Measurements from ENCODE around the gene MLF2. TPM values are rescaled to one million over a fixed set of nuclear protein-coding genes. Genes with fewer than 3 reads are reported as not detected.

The MLF2 gene
- polyA plus RNA-seq, 6 donors from 2014 or later, result 128 to 167 (median 150) TPM

DNA sequence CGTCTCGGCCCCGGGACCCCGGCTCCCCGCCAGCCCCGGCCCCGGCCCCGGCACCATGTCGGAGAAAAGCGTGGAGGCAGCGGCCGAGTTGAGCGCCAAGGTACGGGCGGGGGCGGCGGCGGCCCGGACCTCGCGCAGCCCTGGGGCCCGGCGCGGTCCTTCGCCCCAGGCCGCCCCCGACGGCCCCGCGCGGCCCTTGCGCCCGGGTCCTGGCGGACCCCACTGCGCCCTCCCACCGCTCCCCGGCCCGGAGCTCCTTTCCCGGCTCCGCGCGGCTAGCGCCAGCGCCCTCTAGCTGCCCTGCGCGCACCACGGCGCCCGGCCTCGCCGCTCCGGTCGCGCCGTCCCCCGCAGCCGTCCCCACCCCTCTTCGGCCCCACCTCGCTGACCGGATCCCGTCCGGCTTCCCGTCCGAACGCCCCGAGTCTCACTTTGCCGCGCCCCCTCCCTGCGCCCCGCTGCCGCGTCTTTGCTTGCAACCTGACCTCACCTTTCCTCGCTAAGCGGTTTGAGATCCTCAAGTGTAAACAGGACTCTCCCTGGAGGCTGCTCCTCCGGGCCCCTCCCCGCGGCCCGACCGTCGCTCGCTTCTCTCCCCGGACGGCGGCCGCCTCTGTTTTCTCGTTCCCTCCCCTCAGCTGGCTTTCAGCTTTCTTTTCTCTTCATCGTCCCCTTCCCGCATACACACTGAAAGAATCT, 13.9 kb upstream of the MLF2 start:
- H3K36me3 Mint-ChIP-seq, result no peaks in the 10 kb centered on the region
- H3K4me3 Mint-ChIP-seq, result peak overlapping the region; percentile 76 to 92 (median 88)
- DNase-seq (peak; percentile 60), ATAC-seq (ENCODE audit: low read depth in 2 of 2) (peak; percentile 66 to 72)
- peaks cover 0 to 2% (median 0%) of the 10 kb centered on the region in 7 donors for H3K9me3 Mint-ChIP-seq
- peaks cover 49 to 72% (median 71%) of the 10 kb centered on the region in 3 donors for H3K27me3 Mint-ChIP-seq
- peaks cover 31 to 40% (median 36%) of the 10 kb centered on the region in 3 donors for H3K4me1 Mint-ChIP-seq
- peak overlapping the region in 2 of 6 donors; percentile 55 to 83 for H3K27ac Mint-ChIP-seq

DNA sequence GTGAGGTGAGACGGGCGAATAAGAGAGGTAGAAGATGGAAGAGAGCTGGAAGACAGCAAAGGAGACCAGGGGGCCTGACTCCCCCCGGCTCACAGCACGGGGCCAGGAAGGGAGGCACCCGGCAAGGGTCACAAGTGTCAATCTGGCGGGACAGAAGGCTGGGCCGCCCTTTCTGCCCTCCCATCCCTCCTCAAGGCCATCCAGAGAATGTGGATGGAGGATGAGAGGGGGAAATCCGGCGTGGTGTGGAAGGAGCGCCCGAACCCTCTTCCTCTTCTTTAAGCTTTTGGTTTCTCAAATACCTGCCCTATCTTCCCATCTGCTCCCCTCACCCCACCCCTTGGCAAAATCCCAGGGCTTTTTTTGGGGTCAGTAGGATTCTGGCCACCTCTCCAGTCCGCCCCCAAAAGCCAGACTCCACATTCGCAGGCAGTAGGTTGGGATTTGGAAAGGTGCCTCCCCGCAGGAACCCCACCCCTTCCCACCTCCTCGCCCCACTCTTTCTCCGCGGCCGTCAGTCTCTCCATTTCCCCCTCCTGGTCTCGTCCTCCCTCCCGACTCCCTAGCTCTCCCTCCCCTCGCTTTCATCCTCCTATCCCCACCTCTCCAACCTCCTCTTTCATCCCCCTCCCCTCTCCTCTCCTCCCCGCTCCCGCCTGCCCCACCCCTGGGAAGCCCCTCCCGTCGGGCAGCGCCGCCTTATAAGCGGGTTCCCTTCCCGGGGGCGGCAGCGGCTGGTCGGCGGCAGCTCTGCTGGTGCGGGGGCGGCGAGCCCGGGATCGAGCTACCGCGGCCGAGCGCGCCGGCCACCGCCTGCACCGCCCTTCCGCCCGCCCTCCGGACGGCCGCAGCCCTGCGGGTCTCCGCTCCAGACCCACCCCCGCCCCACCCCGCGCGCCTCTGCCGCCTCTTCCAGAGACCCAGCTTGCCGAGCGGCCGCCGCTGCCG, 13.0 kb upstream of the MLF2 start, which contains the start of gene PTMS:
Gene PTMS, plus strand, starts transcription at position 730 of the 948 bp plus-strand sequence. CDS start 343 bp downstream, outside the sequence.
- Mint-ChIP-seq H3K27me3 (peaks cover 48 to 63% (median 62%) of the 10 kb centered on the region in 3 donors), H3K9me3 (peaks cover 0 to 2% (median 0%) of the 10 kb centered on the region in 7 donors), H3K4me1 (peaks cover 30 to 34% (median 33%) of the 10 kb centered on the region in 3 donors), H3K36me3 (no peaks in the 10 kb centered on the region), H3K27ac (peak within 1 kb of the TSS in 2 of 6 donors; percentile 55 to 83), H3K4me3 (peak within 1 kb of the TSS; percentile 81 to 92 (median 88))
- ATAC-seq (ENCODE audit: low read depth in 2 of 2) (peak; percentile 2 to 3), DNase-seq (no peak)

DNA sequence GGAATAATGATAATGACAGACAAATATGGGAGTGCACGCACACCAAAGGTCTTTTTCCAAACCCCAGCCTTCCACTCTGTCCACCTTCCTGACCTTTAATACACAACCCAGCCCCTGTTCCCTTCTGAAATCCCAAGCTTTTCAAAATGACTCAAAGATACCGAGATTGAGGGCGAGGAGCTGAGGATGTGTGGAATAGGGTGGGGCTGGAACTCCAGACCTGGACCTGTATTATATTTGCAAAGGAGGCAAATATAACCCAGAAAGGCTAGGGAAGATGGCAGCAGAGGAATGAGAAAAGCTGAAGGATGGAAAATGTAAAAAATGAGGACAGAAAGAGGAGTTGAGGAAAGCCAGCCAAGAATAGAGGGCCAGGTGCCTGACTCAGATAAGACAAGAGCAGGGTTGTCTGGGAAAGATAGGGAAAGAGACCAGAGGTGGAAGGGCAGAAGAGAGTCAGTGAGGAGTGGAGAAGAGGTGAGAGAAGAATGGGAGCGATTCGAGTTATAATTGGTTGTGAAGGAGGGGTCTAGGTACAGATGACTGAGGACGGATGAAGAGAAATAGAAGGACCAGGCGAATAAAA, 12.2 kb upstream of the MLF2 start:
- peaks cover 30 to 34% (median 31%) of the 10 kb centered on the region in 3 donors for H3K4me1 Mint-ChIP-seq
- H3K9me3 Mint-ChIP-seq, result peaks cover 0 to 2% (median 0%) of the 10 kb centered on the region in 7 donors
- H3K27ac Mint-ChIP-seq, result no peak overlapping the region
- peaks cover 49 to 55% (median 54%) of the 10 kb centered on the region in 3 donors for H3K27me3 Mint-ChIP-seq
- H3K4me3 Mint-ChIP-seq, result peak overlapping the region; percentile 60 to 90 (median 78)
- DNase-seq (no peak), ATAC-seq (ENCODE audit: low read depth in 2 of 2) (no peak)
- no peaks in the 10 kb centered on the region for H3K36me3 Mint-ChIP-seq

DNA sequence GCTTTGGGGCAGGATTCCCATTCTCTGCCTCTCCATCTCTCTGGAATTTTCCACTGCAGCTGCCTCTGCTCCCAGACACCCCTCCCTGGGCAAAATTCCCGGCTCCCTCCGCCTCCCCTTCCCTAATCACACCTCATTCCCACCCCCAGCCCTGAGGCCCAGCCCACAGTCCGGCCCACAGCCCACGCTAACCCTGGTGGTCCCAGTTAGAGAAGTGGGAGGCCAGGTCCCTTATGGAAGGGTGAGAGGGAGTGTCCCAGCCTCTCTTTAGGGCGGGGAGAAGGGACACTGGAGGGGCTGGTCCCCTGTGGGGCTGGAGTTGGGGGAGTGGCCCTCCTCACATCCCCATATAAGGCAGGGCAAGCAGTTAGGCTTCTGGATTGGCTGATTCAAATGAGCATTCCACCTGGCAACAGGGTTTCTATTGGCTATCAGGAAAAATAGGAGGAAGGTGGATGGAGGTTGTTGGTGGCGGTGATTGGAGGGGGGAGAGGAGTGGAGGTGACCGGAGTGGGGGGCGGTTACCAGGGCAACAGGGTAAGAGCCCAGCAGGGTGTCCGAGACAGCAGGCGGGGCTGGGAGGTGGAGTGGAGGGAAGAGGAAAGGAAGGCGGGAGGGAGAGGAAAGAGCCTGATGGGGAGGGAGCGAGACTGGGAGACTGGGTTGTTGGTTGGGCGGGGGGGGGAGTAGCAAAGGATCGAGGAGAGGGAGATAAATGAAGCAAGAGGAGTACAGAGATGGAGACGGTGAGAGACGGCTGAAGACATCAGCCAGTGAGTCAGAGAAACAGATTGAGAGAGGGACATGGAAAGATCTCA, 11.3 kb upstream of the MLF2 start:
- H3K27me3 Mint-ChIP-seq, result peaks cover 45 to 53% (median 49%) of the 10 kb centered on the region in 3 donors
- peak overlapping the region in 7 of 8 donors; percentile 10 to 84 (median 74) for H3K4me3 Mint-ChIP-seq
- peaks cover 30 to 34% (median 31%) of the 10 kb centered on the region in 3 donors for H3K4me1 Mint-ChIP-seq
- peaks cover 0 to 2% (median 0%) of the 10 kb centered on the region in 7 donors for H3K9me3 Mint-ChIP-seq
- no peaks in the 10 kb centered on the region for H3K36me3 Mint-ChIP-seq
- ATAC-seq (ENCODE audit: low read depth in 2 of 2), result peak; percentile 80 to 87
- peak overlapping the region in 4 of 6 donors; percentile 12 to 80 (median 36) for H3K27ac Mint-ChIP-seq
- DNase-seq, result peak; percentile 69

DNA sequence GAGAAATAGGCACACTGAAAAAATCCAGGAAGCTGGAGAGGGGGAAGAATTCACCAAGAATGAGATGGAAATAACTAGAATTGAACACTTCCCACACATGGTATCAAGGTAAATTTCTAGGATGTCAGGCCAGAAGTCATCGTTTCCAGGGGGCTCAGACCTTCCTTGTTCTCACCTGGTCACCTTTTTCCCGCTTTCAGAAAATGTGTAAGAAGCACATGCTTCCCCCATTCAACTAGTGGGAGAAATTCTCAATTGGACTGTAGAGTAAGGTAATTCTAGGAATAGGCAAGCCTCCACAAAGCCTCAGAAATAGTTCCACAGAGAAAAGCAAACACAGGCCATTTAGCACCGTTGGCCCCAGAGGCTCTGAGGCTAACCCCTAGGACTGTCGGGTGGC, 10.4 kb upstream of the MLF2 start:
- no peak for ATAC-seq (ENCODE audit: low read depth in 2 of 2)
- H3K36me3 Mint-ChIP-seq, result no peaks in the 10 kb centered on the region

DNA sequence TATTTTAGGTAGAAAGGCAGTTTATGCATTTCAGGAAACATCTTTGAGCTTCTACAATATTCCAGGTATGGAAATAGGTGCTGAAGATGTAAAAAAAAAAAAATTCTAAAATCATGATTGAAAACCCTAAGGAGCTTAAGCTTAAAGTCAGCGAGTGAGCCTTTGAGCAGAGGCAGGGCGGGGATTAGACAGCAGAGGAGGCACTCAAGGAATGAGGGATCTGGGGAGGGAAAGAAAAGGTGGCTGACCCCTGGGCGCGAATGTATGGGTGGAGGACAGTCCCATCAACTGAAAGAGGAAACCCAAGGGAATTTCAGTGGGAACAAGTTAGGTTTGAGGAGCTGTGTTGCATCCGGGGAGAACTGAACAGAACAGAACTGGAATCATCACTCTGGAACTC, 6.8 kb upstream of the MLF2 start:
- H3K4me3 Mint-ChIP-seq, result no peak overlapping the region
- H3K4me1 Mint-ChIP-seq, result peaks cover 9 to 24% (median 18%) of the 10 kb centered on the region in 3 donors
- no peak overlapping the region for H3K27ac Mint-ChIP-seq
- no peak for DNase-seq
- peaks cover 0 to 2% (median 0%) of the 10 kb centered on the region in 7 donors for H3K9me3 Mint-ChIP-seq
- ATAC-seq (ENCODE audit: low read depth in 2 of 2), result no peak
- H3K36me3 Mint-ChIP-seq, result no peaks in the 10 kb centered on the region
- H3K27me3 Mint-ChIP-seq, result peaks cover 18 to 23% (median 22%) of the 10 kb centered on the region in 3 donors

More for the DNA sequence above, 10.4 kb upstream of the MLF2 start:
- Mint-ChIP-seq H3K27ac (no peak overlapping the region), H3K27me3 (peaks cover 37 to 44% (median 41%) of the 10 kb centered on the region in 3 donors), H3K4me3 (peak overlapping the region in 1 of 8 donors; percentile 42), H3K9me3 (peaks cover 0 to 2% (median 0%) of the 10 kb centered on the region in 7 donors), H3K4me1 (peaks cover 31 to 37% (median 34%) of the 10 kb centered on the region in 3 donors)
- DNase-seq, result no peak

DNA sequence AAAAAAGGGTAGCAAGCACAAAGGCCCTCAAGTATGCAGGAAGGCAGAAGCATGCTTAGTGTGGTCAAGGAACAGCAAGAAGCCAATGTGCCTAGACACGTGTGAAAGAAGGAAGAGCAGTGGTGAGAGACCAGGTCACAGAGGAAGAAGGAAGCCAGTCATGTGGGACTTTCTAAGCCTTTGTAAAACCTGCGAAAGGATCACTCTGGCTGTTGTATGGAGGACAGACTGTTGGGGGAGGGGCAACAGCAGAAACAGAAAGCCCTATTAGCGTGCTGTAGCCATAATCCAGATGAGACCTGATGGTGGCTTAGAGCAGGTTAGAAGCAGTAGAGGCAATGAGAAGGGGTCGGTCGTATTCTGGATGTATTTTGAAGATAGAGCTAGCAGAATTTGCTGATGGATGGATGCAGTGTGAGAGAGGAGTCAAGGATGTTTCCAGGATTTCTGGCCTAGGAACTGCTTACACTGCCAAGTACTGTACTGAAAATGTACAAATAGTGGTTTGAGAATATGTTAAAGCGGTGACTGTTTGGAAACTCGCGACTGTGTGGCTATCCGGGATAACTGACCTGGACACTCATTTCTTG, 5.7 kb upstream of the MLF2 start:
- peaks cover 4 to 19% (median 13%) of the 10 kb centered on the region in 3 donors for H3K4me1 Mint-ChIP-seq
- no peaks in the 10 kb centered on the region for H3K9me3 Mint-ChIP-seq
- DNase-seq (no peak), ATAC-seq (ENCODE audit: low read depth in 2 of 2) (no peak)
- H3K36me3 Mint-ChIP-seq, result no peaks in the 10 kb centered on the region
- no peak overlapping the region for H3K27ac Mint-ChIP-seq
- no peak overlapping the region for H3K4me3 Mint-ChIP-seq
- H3K27me3 Mint-ChIP-seq, result peaks cover 9 to 15% (median 13%) of the 10 kb centered on the region in 3 donors

DNA sequence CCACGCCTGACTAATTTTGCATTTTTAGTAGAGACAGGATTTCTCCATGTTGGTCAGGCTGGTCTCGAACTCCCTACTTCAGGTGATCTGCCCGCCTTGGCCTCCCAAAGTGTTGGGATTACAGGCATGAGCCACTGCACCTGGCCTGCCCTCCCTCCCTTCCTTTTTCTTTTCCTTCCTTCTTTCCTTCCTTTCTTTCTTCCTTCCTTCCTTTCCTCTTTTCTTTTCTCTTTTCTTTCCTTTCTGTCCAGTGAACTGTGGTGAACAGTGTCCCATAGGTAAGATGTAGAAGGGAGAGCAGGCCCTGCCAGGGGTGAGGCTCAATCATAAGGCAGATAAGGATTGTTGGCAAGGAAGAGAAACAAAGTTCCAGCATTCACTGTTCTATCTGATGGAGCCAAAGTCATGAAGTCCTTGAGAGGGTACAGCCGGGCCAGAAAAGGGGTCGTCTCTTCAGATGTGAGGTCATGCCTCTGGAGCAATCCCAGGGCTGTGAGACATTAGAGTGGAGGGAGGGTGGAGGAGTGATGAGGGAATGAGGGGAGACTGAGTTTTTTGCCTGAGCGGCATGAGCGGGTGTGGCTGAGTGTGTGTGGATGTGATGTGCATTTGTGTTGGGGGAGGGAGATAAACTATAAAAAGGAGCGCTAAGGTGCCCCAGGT, 4.2 kb upstream of the MLF2 start:
- Mint-ChIP-seq H3K27ac (peak overlapping the region in 1 of 6 donors; percentile 16), H3K4me1 (peaks cover 12 to 27% (median 25%) of the 10 kb centered on the region in 3 donors), H3K9me3 (no peaks in the 10 kb centered on the region), H3K4me3 (peak overlapping the region in 1 of 8 donors; percentile 60), H3K36me3 (no peaks in the 10 kb centered on the region), H3K27me3 (peaks cover 9 to 13% (median 10%) of the 10 kb centered on the region in 3 donors)
- ATAC-seq (ENCODE audit: low read depth in 2 of 2) (no peak), DNase-seq (no peak)

DNA sequence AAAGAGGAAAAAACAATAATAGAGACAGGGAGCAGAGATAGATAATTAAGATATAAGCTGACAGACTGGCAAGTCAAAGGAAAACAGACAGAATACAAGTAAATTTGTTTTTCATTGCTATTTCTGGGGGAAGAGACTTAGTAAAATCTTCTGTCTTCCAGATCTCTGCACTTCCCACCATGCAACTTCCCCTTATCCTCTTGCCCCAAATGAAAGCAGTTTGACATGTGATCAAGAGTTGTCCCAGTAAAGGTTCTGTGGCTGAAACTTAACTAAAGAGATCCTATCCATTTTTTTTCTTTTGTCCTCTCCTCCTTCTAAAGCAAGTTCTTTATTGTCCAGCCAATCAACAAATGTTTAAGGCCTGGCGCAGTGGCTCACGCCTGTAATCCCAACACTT, 1.5 kb upstream of the MLF2 start:
- DNase-seq, result no peak
- Mint-ChIP-seq H3K27me3 (peaks cover 0 to 9% (median 7%) of the 10 kb centered on the region in 3 donors), H3K4me1 (peaks cover 25 to 42% (median 28%) of the 10 kb centered on the region in 3 donors), H3K9me3 (no peaks in the 10 kb centered on the region), H3K27ac (peak overlapping the region in 2 of 6 donors; percentile 62 to 71), H3K4me3 (peak overlapping the region in 5 of 8 donors; percentile 9 to 99 (median 27)), H3K36me3 (peaks cover 0 to 11% of the 10 kb centered on the region in 2 donors)
- ATAC-seq (ENCODE audit: low read depth in 2 of 2), result no peak

DNA sequence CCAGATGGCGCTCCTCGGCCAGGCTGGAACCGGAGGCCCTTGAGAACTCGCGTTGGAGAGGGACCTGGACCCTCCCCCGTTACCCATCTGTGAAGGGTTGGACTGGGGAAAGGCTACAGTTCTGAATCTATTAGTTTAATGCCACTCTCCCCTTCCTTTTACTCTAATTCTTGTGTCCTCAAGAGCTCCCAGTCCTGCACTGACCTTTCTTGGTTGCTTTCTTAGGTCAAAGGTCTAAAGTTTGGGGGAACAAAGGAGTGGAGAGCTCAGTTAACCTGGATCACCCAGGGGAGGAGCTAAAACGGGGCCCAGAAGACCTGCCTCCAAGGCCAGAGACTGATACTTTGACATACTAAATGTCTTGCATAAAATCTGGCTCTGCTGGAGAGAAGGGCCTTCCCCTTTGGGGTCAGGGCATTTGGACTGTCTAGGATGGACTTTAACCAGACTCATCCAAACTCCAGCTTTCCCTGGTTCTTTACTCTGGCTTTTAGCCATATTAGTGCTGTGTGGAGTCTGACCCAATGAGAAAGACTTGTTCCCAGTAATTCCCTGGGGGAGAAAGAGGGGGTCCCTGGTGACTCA, 923 bp upstream of the MLF2 start:
- Mint-ChIP-seq H3K36me3 (peaks cover 0 to 16% of the 10 kb centered on the region in 2 donors), H3K4me1 (peaks cover 25 to 40% (median 28%) of the 10 kb centered on the region in 3 donors)
- DNase-seq, result no peak

More for the DNA sequence above, 923 bp upstream of the MLF2 start:
- peak overlapping the region; percentile 98 to 100 (median 99) for H3K27ac Mint-ChIP-seq
- H3K4me3 Mint-ChIP-seq, result peak overlapping the region; percentile 93 to 99 (median 96)
- H3K9me3 Mint-ChIP-seq, result no peaks in the 10 kb centered on the region
- peaks cover 0 to 9% (median 7%) of the 10 kb centered on the region in 3 donors for H3K27me3 Mint-ChIP-seq
- no peak for ATAC-seq (ENCODE audit: low read depth in 2 of 2)

Measured in naive B cell (primary cell).